ENCODE results near the gene KLF17. TPM values are rescaled to one million over a fixed set of nuclear protein-coding genes. Genes with fewer than 3 reads are reported as not detected.

The KLF17 gene
- total and polyA plus RNA-seq, 2 donors from 2014 or later, result not detected

GRCh38 chr1:44120398-44120949 lies 1.9 kb downstream of the KLF17 start:
- no peak for FAIRE-seq
- no peak overlapping the region for H3K27ac ChIP-seq (ENCODE audit: low read depth in 2 of 2, low read length in 2 of 2)
- no peak overlapping the region for H3K4me3 ChIP-seq (ENCODE audit: low read length in 3 of 3)
- no peaks in the 10 kb centered on the region for H3K9me3 ChIP-seq (ENCODE audit: control insufficient read depth in 2 of 3, insufficient read depth in 1 of 3, low read length in 3 of 3)
- H3K4me1 ChIP-seq (ENCODE audit: control insufficient read depth in 2 of 3, insufficient read depth in 2 of 3, low read depth in 1 of 3, low read length in 3 of 3), result no peaks in the 10 kb centered on the region
- no peak for TF ChIP-seq CTCF (IDR thresholded peaks at IDR 0.05; ENCODE audit: borderline replicate concordance, extremely low read depth, insufficient read depth)
- H3K9ac ChIP-seq (ENCODE audit: low read length in 3 of 3), result no peak overlapping the region
- no peaks in the 10 kb centered on the region for H3K36me3 ChIP-seq (ENCODE audit: control insufficient read depth in 2 of 3, insufficient read depth in 3 of 3, low read length in 3 of 3)
- no peak for DNase-seq
- H3K27me3 ChIP-seq (ENCODE audit: control insufficient read depth, insufficient read depth, low read length), result no peaks in the 10 kb centered on the region
- intact Hi-C loops (cut with DNase I), result no loop called here

GRCh38 chr1:44129616-44130500 lies 11.2 kb downstream of the KLF17 start:
- no peak for FAIRE-seq
- H3K9me3 ChIP-seq (ENCODE audit: control insufficient read depth in 2 of 3, insufficient read depth in 1 of 3, low read length in 3 of 3), result no peaks in the 10 kb centered on the region
- H3K36me3 ChIP-seq (ENCODE audit: control insufficient read depth in 2 of 3, insufficient read depth in 3 of 3, low read length in 3 of 3), result no peaks in the 10 kb centered on the region
- no peak overlapping the region for H3K9ac ChIP-seq (ENCODE audit: low read length in 3 of 3)
- no peak overlapping the region for H3K4me3 ChIP-seq (ENCODE audit: low read length in 3 of 3)
- no peak for TF ChIP-seq CTCF (IDR thresholded peaks at IDR 0.05; ENCODE audit: borderline replicate concordance, extremely low read depth, insufficient read depth)
- H3K4me1 ChIP-seq (ENCODE audit: control insufficient read depth in 2 of 3, insufficient read depth in 2 of 3, low read depth in 1 of 3, low read length in 3 of 3), result no peaks in the 10 kb centered on the region
- no peak overlapping the region for H3K27ac ChIP-seq (ENCODE audit: low read depth in 2 of 2, low read length in 2 of 2)
- no peak for DNase-seq
- no peaks in the 10 kb centered on the region for H3K27me3 ChIP-seq (ENCODE audit: control insufficient read depth, insufficient read depth, low read length)
- intact Hi-C loops (cut with DNase I), result no loop called here

- Histone ChIP-seq H3K9ac (ENCODE audit: low read length in 3 of 3) (no peak overlapping the region), H3K27me3 (ENCODE audit: control insufficient read depth, insufficient read depth, low read length) (no peaks in the 10 kb centered on the region), H3K9me3 (ENCODE audit: control insufficient read depth in 2 of 3, insufficient read depth in 1 of 3, low read length in 3 of 3) (no peaks in the 10 kb centered on the region), H3K4me1 (ENCODE audit: control insufficient read depth in 2 of 3, insufficient read depth in 2 of 3, low read depth in 1 of 3, low read length in 3 of 3) (no peaks in the 10 kb centered on the region), H3K4me3 (ENCODE audit: low read length in 3 of 3) (no peak overlapping the region), H3K27ac (ENCODE audit: low read depth in 2 of 2, low read length in 2 of 2) (no peak overlapping the region), H3K36me3 (ENCODE audit: control insufficient read depth in 2 of 3, insufficient read depth in 3 of 3, low read length in 3 of 3) (no peaks in the 10 kb centered on the region)
- DNase-seq (no peak), FAIRE-seq (no peak)
- intact Hi-C loops (cut with DNase I), result no loop called here
- TF ChIP-seq CTCF (IDR thresholded peaks at IDR 0.05; ENCODE audit: borderline replicate concordance, extremely low read depth, insufficient read depth), result no peak
Observed at GRCh38 chr1:44131411-44131810, 12.8 kb downstream of the KLF17 start.
